Activated CD4-positive, CD25-positive, alpha-beta regulatory T cell treated with anti-CD3 and anti-CD28 coated beads, Interleukin-2, amount 50 U/mL, for 24 hours (primary cell): ENCODE data around the gene FIBP.
A peak's percentile ranks its signal among the peaks of the same experiment; 100 is the strongest.

Experiments
- ATAC-seq, 2 donors: fragments of 150-1000 bp; cut with Tn5 transposase; one replicate each; pipeline ENCODE4 v1.10.0; 2021; ENCODE audit warnings: mild to moderate bottlenecking in 1 of 2, moderate library complexity in 1 of 2

FIBP gene

DNA sequence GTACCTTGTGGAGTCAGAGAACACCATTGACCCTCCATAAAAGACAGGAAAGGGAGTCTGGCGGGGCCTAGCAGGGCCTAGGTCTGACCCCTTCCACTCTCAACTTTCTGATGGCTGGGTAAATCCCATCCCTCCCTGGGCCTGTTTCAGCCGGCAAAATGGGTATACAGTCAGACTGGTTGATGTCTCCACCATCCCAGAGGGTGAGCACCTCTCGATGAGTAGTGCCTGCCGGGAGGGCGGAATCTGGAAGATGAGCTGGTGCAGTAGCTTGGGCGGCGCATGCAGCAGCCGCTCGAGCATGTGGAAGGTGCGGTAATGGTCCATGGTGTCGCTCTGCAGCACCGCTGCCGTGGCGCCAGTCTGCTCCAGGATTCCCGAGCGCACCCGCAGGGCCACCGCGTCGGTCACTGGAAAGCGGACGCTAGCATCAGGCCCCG is 528 bp downstream of the FIBP start:
- ATAC-seq, result no peak

DNA sequence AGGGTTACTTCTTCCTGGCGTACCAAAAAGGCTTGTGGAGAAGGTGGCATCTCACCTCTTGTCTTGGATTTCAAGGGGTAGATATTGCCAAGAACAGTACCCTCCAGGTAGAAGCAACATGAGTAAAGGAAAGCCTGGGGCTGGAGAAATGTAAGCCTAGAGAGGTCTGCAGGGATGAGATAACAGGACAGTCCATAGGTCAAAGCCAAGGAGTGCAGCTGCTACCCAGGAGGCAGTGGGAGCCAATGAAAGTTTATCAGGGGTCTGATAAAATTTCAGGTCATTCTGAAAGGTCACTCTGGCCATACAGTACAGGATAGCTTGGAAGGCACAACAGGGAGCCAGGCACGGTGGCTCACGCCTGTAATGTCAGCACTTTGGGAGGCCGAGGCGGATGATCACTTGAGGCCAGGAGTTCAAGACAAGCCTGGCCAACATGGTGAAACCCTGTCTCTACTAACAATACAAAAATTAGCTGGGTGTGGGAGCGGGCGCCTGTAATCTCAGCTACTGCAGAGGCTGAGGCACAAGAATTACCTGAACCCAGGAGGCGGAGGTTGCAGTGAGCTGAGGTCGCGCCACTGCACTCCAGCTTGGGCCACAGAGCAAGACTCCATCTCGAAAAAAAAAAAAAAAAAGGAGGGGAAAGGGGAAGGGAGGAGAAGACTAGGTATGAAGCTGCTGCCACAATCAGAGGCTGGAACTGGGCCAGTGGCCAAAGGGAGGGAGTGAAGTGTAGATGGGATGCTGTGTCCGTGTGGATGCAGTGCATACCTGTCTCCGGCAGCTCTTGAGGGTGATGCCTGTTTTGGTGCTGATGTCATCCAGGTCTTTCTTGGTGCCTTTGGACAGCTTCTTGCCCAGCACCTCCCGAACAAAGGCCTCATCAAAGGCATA is 1.2 kb downstream of the FIBP start:
- no peak for ATAC-seq

DNA sequence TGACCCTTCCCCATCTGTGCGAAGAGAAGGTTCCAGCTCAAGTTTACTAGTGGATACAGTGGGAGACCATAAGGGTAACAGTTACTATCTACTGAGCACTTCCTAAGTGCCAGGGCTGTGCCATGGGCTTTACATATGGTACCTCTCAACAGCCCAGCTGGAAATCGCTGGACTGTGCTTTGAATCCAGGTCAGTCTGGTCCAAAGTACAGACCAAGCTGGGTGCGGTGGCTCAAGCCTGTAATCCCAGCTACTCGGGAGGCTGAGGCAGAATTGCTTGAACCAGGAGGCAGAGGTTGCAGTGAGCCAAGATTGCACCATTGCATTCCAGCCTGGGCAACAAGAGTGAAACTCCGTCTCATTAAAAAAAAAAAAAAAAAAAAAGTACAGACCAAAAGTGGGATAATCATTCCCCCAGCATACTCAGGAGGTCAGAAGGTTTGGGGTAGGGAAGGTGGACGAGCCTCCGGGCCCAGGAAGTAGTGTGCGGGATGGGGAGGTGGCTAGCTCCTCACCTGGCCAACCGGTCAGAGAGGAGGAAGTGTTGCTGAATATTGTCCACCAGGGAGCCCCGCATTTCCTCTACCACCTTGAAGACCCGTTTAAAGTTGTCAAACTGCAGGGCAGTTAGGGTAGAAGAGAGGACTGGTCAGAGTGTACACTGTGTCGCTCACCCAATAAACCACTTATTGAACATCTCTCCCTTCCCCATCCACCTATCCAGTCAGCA is 2.3 kb downstream of the FIBP start:
- ATAC-seq, result no peak

DNA sequence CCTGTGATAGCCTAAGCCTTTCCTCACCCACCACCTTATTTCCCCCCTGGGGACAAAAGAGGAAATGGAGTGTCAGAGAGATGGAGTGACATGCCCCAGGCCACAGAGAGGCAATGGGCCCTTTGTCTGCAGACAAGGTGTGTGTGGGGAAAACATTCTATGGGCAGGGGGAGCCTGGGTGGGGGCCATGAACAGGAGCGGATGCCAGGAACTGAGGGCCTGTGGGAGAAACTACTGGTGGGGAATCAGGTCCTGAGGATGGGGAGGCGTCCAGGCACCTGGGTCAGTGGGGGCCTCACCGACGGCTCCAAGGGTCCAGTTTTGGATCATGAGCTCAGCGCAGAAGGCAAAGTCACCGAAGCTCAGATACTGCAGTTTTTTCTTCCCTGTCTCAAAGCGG is 3.0 kb downstream of the FIBP start:
- ATAC-seq, result no peak

DNA sequence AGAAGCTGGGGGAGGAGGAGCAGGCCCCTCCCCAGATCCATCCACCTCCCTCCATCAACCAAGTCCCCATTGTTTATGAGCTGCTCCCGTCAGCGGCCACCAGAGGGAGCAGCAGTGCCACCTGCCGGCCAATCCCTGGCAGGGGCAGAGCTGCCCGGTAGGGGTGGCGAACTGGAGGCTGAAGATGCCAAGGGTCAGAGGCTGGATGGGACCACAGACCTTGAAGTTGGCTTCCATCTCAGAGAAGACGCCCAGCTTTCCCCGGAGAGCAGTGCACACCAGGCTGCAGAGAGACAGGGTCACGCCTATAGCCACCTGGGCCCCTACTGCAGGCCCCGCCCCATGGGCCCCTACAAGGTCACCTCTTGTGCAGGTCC is 3.6 kb downstream of the FIBP start:
- ATAC-seq, result peak; percentile 46 to 48

DNA sequence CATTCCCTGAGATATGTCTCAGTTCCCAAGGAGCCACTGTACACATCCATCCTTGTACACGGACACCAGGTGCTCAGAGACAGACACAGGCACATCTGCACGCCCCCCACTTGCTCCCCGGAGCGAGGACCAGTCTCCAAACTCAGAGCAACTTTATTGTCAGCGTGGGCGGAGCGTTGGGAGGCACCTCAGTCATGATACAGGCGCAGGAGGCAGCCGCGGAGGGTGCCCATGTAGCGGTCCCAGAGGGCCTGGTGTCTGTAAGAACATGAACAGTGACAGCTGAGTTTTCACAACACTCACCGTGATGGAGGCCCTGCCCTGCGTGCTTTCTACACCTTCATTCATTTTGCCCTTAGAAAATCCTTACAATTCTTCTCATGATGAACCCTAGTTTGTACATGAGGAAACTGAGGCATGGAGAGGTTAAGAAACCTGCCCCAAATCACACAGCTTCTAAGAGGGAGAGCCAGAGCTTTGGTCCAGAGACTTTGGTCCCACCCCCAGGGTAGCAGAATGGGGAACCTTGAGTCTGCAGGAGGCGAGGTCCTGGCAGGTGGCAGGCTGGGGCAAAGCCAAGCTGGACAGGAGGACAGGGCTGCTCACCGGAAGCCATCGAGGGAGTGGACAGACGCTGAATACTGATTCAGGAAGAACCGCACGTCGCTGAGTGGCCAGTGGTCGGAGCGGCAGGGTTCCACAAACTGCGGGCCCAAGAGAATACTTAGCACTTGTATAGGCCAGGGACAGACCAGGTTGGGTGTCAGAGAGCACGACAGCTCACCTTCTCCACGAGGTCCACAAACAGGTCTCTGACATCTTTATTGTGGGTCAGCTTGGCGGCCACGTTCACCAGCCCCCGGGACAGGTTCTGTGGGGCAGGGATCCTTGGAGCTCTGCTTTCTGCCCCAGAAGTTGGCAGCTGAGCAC is 4.2 kb downstream of the FIBP start:
- no peak for ATAC-seq

DNA sequence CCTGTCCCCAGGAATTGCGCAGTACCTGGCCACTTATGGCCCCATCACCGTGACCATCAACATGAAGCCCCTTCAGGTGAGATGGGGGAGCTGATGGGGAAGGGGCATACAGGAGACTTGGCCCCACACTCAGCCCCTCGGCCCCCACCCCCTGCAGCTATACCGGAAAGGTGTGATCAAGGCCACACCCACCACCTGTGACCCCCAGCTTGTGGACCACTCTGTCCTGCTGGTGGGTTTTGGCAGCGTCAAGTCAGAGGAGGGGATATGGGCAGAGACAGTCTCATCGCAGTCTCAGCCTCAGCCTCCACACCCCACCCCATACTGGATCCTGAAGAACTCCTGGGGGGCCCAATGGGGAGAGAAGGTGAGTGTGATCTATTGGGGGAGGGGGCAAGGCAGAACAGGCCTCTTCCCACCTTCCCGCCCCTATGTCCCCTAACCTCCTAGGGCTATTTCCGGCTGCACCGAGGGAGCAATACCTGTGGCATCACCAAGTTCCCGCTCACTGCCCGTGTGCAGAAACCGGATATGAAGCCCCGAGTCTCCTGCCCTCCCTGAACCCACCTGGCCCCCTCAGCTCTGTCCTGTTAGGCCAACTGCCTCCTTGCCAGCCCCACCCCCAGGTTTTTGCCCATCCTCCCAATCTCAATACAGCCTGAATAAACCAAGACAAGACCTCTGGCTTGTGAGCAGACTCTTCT is 5.1 kb downstream of the FIBP start:
- ATAC-seq, result no peak

DNA sequence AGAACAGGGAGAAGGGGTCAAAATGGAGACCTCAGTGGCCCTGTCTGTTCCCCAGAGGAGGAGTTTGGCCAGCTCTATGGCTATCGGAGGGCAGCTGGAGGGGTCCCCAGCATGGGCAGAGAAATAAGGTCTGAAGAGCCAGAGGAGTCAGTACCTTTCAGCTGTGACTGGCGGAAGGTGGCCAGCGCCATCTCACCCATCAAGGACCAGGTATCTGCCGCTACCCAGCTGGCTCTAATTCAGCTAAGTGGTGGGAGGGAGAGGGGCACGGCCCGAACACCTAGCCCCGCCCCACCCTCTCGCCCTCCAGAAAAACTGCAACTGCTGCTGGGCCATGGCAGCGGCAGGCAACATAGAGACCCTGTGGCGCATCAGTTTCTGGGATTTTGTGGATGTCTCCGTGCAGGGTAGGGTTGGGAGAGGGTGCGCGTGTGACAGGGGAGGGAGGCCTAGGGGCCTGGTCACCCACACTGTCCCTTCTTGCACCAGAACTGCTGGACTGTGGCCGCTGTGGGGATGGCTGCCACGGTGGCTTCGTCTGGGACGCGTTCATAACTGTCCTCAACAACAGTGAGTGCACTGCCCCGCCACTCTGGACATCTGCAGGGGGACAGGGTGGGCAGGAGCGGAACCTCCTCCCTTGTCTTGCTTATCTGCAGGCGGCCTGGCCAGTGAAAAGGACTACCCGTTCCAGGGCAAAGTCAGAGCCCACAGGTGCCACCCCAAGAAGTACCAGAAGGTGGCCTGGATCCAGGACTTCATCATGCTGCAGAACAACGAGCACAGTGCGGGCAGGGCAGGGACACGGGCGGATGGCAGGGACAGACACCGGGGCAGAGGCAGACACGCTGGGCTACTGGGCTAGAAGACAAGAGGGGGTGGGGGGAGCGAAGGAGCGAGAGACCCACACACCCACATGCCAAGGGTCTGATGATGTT is 5.9 kb downstream of the FIBP start:
- ATAC-seq, result no peak

DNA sequence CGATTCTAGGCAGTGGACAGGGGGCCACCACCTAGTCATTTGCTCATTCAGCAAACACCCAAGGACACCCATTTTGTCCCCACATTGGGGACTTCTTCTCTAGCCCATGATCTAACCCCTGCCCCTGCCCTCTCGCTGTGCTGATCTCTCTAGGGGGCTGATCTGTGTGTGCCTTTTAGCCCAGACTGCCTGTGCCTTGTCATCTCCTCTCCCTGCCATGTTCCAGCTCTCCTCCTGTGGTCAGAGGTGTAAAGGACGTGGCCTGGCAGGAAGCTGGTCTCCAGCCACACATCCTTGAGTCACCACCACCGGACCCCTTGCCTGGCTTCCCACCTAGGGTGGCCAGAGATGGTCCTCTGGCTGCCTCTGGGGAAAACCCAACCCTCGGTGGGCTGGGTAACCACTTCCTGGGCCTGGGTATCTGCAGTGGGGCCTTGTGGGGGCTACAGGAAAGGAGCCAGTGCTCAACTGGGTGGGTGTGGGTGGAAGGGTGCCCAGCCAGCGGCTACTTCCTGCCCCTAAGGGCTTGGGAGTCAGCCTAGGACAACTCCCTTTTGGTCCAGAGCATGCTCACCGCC is 7.3 kb downstream of the FIBP start:
- ATAC-seq, result no peak

DNA sequence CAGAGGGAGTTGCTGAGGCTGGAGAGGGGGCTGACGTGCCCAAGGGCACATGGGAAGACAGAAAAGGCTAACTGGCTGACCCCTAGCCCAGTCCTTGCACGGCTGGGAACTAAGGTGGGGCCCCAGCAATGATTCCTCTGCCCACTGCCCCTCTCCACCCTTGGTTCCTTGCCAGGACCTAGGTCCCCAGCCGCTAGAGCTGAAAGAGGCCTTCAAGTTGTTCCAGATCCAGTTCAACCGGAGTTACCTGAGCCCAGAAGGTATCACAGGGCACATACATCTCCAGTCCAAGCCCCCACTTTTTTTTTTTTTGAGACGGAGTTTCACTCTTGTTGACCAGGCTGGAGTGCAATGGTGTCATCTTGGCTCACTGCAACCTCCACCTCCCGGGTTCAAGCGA is 8.2 kb downstream of the FIBP start:
- ATAC-seq, result no peak

DNA sequence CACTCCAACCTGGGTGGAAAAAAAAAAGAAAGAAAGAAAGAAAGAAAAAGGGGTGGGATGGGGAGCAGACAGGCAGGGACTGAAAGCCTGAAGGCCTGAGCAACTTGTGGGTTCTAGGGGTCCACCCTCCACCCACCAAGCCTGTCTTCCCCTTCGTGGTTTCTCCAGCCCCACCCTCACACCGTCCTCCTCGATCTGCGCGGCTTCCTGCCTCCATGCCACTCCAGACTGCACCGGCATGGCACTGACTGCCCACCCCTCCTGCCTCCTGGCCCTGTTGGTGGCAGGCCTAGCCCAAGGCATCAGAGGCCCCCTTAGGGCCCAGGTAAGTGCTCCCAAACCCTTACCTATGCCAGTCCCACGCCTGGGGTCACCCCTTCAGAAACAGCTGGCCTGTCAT is 8.7 kb downstream of the FIBP start, which contains the start of gene CTSW:
TSS of gene CTSW (plus strand) at position 221 of the 400 bp plus-strand sequence. CDS start at position 239, 18 bp downstream.
- ATAC-seq, result peak; percentile 40 to 55

DNA sequence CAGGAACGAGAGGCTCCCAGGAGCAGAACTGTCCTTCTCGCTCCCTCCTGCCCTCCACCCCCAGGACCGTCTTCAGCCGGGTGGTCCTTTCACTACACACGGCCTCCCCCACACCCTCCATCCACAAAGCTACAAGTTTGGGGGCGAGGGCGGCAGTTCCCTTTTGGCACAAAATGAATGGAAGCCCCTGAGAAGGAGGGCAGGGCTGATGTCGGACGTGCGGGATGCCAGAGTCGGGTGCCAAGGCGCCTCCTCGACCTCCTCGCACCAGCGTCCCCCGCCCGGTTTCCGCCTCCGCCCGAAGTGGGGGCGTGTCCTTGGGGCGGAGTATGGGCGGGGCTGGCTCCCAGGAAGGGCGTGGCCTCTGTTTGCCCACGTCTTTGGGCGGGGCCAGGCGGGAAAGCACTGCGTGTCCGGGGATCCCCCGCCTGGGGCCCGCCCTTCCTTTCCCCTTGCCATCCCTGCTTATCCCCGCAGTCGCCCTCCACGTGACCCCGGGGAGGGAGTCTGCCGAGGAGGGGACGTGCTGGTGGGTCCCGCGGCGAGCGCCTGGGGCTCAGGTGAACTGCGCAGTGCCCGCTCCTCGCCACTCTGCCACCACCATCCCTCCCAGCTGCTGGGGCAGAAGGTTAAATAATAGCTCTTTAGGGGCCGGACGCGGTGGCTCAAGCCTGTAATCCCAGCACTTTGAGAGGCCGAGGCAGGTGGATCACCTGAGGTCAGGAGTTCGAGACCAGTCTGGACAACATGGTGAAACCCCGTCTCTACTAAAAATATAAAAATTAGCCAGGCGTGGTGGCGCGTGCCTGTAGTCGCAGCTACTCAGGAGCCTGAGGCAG is 14.7 kb downstream of the FIBP start:
- peak; percentile 88 for ATAC-seq

DNA sequence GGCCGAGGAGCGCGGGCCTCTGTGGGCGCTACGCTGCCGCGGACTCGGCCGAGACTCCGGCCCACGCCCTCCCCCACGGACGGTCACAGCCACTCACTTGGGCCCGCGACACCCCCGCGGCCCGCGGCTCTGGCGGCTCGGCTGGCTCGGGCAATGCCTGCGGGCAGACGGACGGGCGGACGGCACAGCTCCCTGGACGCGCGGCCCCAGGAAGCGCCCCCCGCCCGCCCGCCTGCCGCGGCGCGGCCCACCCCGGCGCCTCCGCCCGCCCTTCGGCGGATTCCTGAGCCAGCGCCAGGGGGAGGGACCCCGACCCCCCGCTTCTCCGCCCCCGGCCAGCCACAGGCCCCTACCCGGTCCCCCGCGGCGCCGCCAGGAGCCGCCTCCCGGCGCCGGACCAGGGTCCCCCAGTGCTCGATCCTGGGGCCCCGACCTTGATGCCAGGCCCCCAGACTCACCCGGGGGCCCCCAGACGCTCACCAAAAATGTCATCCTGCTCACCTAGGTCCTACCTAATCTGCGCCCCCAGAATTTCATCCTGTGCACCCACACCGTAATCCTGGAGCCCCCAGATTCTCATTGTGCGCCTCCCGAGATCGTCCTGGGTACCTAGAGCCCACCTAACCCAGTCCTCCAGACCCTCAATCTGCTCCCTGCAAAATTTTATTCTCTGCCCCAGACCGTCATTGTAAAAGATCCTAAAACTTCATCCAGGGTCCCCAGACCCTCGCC is 15.5 kb downstream of the FIBP start, which contains the start of gene EFEMP2:
TSS of gene EFEMP2 (minus strand) at position 215 of the 732 bp plus-strand sequence. CDS start 446 bp downstream, outside the sequence.
- no peak for ATAC-seq

DNA sequence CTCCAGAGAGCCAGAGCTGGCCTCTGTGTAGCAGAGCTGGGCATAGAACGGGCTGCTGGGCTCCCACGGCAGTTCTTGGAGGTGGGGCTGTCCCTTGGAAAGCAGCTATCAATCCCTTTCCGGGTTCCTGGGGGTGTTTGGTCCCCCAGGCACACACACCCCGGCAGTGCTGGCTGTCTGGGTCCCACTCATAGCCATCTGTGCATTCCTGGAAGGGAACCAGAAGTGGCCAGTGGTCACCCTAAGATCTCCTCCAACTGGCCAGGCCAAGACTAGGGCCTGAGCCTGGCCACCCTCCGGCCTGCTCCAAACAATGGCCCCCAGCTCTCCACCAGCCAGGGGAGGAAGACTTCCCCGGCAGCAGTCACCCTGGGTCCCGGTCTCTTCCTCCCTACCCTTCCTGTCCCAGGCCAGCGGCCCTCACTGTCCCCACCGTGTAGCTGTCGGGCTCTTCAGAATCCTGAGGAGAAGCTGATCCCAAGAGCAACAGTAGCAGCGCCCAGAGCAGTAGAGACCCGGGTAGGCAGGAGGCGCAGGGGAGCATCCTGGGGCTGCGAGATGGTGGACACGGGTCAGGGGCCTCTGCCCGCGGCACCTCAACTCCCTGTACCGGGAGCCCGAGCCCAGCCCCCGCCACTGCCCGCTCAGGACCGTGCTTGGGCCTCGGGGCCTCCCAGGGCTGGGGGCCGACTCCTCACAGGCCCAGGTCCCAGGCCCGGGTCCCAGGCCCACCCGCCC is 16.3 kb downstream of the FIBP start:
- no peak for ATAC-seq

DNA sequence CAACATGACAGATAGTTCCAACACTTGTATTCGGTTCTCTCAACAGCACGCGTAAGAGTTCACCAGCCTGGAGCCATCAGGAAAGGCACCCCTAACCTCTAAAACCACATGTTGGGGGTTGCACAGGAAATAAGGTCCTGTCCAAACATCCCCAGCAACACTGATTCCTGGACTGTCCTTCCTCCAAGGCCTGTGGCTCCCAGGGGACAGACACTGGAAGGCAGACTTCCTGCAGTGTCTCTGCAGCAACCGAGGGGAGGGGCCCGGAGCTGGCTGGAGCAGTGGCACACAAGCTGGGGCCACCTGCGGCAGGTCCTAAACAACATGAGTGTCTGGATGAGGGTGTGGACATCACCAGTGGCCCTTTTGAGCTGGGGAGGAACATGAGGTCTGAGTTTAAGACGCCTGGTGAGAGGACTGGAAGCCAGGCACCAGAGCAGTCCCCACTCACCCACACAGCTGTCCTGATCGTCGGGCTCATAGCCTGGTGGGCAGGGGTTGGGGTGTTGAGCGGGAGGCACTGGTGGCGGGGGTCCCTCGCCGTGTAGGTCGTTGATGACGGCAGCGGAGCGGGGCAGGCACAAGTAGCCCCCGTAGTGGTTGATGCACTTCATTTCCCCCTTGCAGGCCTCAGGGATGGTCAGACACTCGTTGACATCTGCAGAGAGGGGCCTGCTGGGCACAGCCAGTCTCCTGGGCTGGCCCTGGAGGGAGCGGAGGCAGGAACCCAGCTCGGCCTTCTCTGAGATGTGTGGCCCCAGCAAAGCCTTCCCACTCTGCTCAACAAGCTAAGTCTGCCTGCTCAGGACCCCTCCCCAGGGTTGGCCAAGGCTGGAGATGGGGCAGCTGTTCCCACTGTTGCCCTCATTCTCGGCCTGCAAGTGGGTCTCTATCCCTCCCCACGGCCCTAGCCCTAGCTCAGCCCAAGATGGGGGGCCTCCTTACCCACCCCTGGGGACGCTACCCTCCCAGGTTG is 17.3 kb downstream of the FIBP start:
- no peak for ATAC-seq

DNA sequence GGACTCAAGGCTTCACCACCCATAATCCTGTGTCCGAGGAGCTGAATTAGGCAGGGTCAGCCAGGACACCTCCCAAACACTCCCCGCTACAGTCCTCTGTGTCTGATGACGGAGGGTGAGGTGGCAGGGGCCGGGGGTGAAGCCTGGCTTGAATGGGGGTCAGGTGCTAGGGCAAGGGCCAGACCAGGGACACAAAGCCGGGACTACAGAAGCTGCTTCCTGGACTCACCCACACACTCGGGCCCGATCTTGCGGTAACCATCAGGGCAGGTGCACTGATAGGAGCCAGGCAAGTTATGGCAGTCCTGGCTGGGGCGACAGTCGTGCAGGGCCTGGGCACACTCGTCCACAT is 18.0 kb downstream of the FIBP start:
- ATAC-seq, result no peak
